K562 (cell line): Measurements from ENCODE around the gene TICAM1. TPM values are rescaled to one million over a fixed set of nuclear protein-coding genes. Genes with fewer than 3 reads are reported as not detected.

Experiments
- CBX1 ChIP-seq: sonication (generic); IDR thresholded peaks from 2 replicates; pipeline ENCODE4 v1.6.1; 2016; ENCODE audit warnings: antibody characterized with exemption, low read depth, mild to moderate bottlenecking
- CBX5 ChIP-seq: IDR thresholded peaks from 2 replicates; pipeline ENCODE4 v1.6.1; 2014; ENCODE audit warnings: low read depth, borderline replicate concordance
- FOS ChIP-seq: IDR thresholded peaks from 3 replicates; pipeline ENCODE4 v1.6.1; 2011; ENCODE audit not compliant: insufficient read length; ENCODE audit errors: extremely low read depth
- FOXA3 ChIP-seq, 2 experiments: fragments of 450-650 bp in 1 of 2; sonication (generic) in 1 of 2; formaldehyde crosslinking; IDR thresholded peaks in 1 of 2; conservative IDR thresholded peaks in 1 of 2; 2 replicates each; pipeline versions ENCODE4 v1.4.0 to v1.8.0; 2020 to 2022; ENCODE audit warnings: mild to moderate bottlenecking in 2 of 2, missing genetic modification reagents in 1 of 2
- HDAC8 ChIP-seq: fragments of 450-650 bp; IDR thresholded peaks from 2 replicates; pipeline ENCODE4 v1.6.1; 2016; ENCODE audit warnings: mild to moderate bottlenecking, missing genetic modification characterization, moderate library complexity, missing compliant biosample characterization
- NFE2L1 ChIP-seq: fragments of 450-650 bp; IDR thresholded peaks from 2 replicates; pipeline ENCODE4 v1.6.1; 2016; ENCODE audit warnings: missing genetic modification characterization, low read depth, mild to moderate bottlenecking, missing compliant biosample characterization, moderate library complexity, borderline replicate concordance
- NONO ChIP-seq, 2 experiments: fragments of 200-400 bp in 1 of 2; fragments of 450-650 bp in 1 of 2; formaldehyde crosslinking in 1 of 2; IDR thresholded peaks; 2 replicates each; pipeline ENCODE4 v1.6.1; 2017; ENCODE audit warnings: low read depth in 2 of 2, mild to moderate bottlenecking in 2 of 2, moderate library complexity in 2 of 2, low read length in 1 of 2
- SMAD1 ChIP-seq: fragments of 150-350 bp; IDR thresholded peaks from 2 replicates; pipeline ENCODE4 v1.6.1; 2014; ENCODE audit warnings: low read length, low read depth; ENCODE audit not compliant: partially characterized antibody
- ZBTB8A ChIP-seq: fragments of 450-650 bp; IDR thresholded peaks from 2 replicates; pipeline ENCODE4 v1.6.1; 2018; ENCODE audit warnings: mild to moderate bottlenecking, moderate library complexity; ENCODE audit not compliant: partially characterized antibody
- ZNF3 ChIP-seq: fragments of 250-450 bp; sonication (Bioruptor Pico); IDR thresholded peaks from 2 replicates; pipeline ENCODE4 v1.5.0; 2021; ENCODE audit warnings: mild to moderate bottlenecking, moderate library complexity
- ZNF347 ChIP-seq: fragments of 450-650 bp; formaldehyde crosslinking; IDR thresholded peaks from 2 replicates; pipeline ENCODE4 v1.4.0; 2020; ENCODE audit warnings: low read depth, mild to moderate bottlenecking, moderate library complexity
- ZNF561 ChIP-seq: fragments of 450-650 bp; formaldehyde crosslinking; conservative IDR thresholded peaks from 2 replicates; pipeline ENCODE4 v1.4.0; 2020; ENCODE audit warnings: mild to moderate bottlenecking, moderate library complexity
- polyA plus RNA-seq, 8 experiments: library from polyadenylated mRNA; depleted of rRNA in 4 of 8; stranded (reverse) in 5 of 8; unstranded in 3 of 8; fragments of >200 nt; fragmentation: Nextera tagmentation in 2 of 8; fragmentation: Illumina TruSeq in 1 of 8; extraction: Ambion mirVana in 2 of 8; extraction: Trizol in 1 of 8; gene quantifications; 2 replicates each; pipeline versions ENCODE4 v1.2.1 to v1.2.3, GENCODE V29; 2011 to 2014; ENCODE audit warnings: inconsistent platforms in 1 of 8, missing spikeins in 1 of 8
- total RNA-seq, 7 experiments: library from RNA; depleted of rRNA in 6 of 7; stranded (reverse); fragments of >200 nt in 6 of 7; fragmentation: Illumina TruSeq in 2 of 7; extraction: Trizol in 2 of 7; gene quantifications; 2 replicates each; pipeline versions ENCODE4 v1.2.1 to v1.2.3, GENCODE V29; 2011 to 2021; ENCODE audit warnings: low replicate concordance in 1 of 7
- TF ChIP-seq, protein P1 (sequence below): sonication (generic); formaldehyde crosslinking; IDR thresholded peaks from 2 replicates; pipeline ENCODE4 v1.8.1; 2023; ENCODE audit warnings: mild to moderate bottlenecking, missing genetic modification reagents
- TF ChIP-seq, protein P2 (sequence below): sonication (generic); formaldehyde crosslinking; IDR thresholded peaks from 2 replicates; pipeline ENCODE4 v1.8.1; 2023; ENCODE audit warnings: missing genetic modification reagents, mild to moderate bottlenecking, borderline replicate concordance
- TF ChIP-seq, protein P3 (sequence below): fragments of 200-800 bp; sonication (Bioruptor generic); IDR thresholded peaks from 2 replicates; pipeline ENCODE4 v1.6.1; 2016; ENCODE audit warnings: missing genetic modification characterization, missing compliant biosample characterization

The TICAM1 gene
- total and polyA plus RNA-seq, 9 of the 15 experiments (the other 6 are each of a cell fraction or from before 2014, with no cell fraction given) = 0.07 to 11.6 (median 1.5) TPM

- TF ChIP-seq ZNF347 (CRISPR knock-in tag) (no peak), ZNF561 (CRISPR knock-in tag) (no peak), NFE2L1 (tag) (no peak), ZNF3 (no peak), FOXA3 (CRISPR knock-in tag; conservative IDR thresholded peaks at IDR 0.05 in 1 of 2, IDR thresholded peaks at IDR 0.05 in 1 of 2) (peak in 1 of 2 experiments; percentile 76; a peak in 1 of 4 replicates), CBX1 (peak; percentile 98), ZBTB8A (no peak), FOS (peak; percentile 80), HDAC8 (no peak), NONO (IDR thresholded peaks at IDR 0.05; ENCODE audit: low read depth in 2 of 2, low read length in 1 of 2) (peak in 1 of 2 experiments; percentile 71; a peak in 1 of 4 replicates), CBX5 (no peak), SMAD1 (no peak)
- TF ChIP-seq, protein P1, sequence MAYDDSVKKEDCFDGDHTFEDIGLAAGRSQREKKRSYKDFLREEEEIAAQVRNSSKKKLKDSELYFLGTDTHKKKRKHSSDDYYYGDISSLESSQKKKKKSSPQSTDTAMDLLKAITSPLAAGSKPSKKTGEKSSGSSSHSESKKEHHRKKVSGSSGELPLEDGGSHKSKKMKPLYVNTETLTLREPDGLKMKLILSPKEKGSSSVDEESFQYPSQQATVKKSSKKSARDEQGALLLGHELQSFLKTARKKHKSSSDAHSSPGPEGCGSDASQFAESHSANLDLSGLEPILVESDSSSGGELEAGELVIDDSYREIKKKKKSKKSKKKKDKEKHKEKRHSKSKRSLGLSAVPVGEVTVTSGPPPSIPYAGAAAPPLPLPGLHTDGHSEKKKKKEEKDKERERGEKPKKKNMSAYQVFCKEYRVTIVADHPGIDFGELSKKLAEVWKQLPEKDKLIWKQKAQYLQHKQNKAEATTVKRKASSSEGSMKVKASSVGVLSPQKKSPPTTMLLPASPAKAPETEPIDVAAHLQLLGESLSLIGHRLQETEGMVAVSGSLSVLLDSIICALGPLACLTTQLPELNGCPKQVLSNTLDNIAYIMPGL (CRISPR knock-in tag) = no peak
- TF ChIP-seq, protein P2, sequence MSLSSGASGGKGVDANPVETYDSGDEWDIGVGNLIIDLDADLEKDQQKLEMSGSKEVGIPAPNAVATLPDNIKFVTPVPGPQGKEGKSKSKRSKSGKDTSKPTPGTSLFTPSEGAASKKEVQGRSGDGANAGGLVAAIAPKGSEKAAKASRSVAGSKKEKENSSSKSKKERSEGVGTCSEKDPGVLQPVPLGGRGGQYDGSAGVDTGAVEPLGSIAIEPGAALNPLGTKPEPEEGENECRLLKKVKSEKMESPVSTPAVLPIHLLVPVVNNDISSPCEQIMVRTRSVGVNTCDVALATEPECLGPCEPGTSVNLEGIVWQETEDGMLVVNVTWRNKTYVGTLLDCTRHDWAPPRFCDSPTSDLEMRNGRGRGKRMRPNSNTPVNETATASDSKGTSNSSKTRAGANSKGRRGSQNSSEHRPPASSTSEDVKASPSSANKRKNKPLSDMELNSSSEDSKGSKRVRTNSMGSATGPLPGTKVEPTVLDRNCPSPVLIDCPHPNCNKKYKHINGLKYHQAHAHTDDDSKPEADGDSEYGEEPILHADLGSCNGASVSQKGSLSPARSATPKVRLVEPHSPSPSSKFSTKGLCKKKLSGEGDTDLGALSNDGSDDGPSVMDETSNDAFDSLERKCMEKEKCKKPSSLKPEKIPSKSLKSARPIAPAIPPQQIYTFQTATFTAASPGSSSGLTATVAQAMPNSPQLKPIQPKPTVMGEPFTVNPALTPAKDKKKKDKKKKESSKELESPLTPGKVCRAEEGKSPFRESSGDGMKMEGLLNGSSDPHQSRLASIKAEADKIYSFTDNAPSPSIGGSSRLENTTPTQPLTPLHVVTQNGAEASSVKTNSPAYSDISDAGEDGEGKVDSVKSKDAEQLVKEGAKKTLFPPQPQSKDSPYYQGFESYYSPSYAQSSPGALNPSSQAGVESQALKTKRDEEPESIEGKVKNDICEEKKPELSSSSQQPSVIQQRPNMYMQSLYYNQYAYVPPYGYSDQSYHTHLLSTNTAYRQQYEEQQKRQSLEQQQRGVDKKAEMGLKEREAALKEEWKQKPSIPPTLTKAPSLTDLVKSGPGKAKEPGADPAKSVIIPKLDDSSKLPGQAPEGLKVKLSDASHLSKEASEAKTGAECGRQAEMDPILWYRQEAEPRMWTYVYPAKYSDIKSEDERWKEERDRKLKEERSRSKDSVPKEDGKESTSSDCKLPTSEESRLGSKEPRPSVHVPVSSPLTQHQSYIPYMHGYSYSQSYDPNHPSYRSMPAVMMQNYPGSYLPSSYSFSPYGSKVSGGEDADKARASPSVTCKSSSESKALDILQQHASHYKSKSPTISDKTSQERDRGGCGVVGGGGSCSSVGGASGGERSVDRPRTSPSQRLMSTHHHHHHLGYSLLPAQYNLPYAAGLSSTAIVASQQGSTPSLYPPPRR = peak; percentile 67; the same call in 1 of the 2 replicates
- TF ChIP-seq, protein P3, sequence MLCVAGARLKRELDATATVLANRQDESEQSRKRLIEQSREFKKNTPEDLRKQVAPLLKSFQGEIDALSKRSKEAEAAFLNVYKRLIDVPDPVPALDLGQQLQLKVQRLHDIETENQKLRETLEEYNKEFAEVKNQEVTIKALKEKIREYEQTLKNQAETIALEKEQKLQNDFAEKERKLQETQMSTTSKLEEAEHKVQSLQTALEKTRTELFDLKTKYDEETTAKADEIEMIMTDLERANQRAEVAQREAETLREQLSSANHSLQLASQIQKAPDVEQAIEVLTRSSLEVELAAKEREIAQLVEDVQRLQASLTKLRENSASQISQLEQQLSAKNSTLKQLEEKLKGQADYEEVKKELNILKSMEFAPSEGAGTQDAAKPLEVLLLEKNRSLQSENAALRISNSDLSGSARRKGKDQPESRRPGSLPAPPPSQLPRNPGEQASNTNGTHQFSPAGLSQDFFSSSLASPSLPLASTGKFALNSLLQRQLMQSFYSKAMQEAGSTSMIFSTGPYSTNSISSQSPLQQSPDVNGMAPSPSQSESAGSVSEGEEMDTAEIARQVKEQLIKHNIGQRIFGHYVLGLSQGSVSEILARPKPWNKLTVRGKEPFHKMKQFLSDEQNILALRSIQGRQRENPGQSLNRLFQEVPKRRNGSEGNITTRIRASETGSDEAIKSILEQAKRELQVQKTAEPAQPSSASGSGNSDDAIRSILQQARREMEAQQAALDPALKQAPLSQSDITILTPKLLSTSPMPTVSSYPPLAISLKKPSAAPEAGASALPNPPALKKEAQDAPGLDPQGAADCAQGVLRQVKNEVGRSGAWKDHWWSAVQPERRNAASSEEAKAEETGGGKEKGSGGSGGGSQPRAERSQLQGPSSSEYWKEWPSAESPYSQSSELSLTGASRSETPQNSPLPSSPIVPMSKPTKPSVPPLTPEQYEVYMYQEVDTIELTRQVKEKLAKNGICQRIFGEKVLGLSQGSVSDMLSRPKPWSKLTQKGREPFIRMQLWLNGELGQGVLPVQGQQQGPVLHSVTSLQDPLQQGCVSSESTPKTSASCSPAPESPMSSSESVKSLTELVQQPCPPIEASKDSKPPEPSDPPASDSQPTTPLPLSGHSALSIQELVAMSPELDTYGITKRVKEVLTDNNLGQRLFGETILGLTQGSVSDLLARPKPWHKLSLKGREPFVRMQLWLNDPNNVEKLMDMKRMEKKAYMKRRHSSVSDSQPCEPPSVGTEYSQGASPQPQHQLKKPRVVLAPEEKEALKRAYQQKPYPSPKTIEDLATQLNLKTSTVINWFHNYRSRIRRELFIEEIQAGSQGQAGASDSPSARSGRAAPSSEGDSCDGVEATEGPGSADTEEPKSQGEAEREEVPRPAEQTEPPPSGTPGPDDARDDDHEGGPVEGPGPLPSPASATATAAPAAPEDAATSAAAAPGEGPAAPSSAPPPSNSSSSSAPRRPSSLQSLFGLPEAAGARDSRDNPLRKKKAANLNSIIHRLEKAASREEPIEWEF (CRISPR knock-in tag) = no peak
Measured at GRCh38 chr19:4867534-4868285, 36.2 kb upstream of the TICAM1 start, which contains the start of gene PLIN3 (continued).
